ENCODE measurements around the gene CYP2E1.

CYP2E1 gene

DNA sequence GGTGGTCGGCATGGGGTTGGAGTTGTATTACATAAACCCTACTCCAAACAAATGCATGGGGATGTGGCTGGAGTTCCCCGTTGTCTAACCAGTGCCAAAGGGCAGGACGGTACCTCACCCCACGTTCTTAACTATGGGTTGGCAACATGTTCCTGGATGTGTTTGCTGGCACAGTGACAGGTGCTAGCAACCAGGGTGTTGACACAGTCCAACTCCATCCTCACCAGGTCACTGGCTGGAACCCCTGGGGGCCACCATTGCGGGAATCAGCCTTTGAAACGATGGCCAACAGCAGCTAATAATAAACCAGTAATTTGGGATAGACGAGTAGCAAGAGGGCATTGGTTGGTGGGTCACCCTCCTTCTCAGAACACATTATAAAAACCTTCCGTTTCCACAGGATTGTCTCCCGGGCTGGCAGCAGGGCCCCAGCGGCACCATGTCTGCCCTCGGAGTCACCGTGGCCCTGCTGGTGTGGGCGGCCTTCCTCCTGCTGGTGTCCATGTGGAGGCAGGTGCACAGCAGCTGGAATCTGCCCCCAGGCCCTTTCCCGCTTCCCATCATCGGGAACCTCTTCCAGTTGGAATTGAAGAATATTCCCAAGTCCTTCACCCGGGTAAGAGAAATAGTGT is at the start of gene CYP2E1:
Gene CYP2E1, plus strand, starts transcription at position 407 of the 632 bp plus-strand sequence. Its CDS starts 33 bp downstream, at position 440.
- TF ChIP-seq, protein P1, sequence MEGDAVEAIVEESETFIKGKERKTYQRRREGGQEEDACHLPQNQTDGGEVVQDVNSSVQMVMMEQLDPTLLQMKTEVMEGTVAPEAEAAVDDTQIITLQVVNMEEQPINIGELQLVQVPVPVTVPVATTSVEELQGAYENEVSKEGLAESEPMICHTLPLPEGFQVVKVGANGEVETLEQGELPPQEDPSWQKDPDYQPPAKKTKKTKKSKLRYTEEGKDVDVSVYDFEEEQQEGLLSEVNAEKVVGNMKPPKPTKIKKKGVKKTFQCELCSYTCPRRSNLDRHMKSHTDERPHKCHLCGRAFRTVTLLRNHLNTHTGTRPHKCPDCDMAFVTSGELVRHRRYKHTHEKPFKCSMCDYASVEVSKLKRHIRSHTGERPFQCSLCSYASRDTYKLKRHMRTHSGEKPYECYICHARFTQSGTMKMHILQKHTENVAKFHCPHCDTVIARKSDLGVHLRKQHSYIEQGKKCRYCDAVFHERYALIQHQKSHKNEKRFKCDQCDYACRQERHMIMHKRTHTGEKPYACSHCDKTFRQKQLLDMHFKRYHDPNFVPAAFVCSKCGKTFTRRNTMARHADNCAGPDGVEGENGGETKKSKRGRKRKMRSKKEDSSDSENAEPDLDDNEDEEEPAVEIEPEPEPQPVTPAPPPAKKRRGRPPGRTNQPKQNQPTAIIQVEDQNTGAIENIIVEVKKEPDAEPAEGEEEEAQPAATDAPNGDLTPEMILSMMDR (IDR thresholded peaks at IDR 0.05; ENCODE audit: low read length, missing control alignments): no peak
- no peak for DNase-seq (ENCODE audit: low read depth)
- no peak within 1 kb of the TSS for H3K4me3 ChIP-seq (replicated peaks; ENCODE audit: low read depth, low read length)

DNA sequence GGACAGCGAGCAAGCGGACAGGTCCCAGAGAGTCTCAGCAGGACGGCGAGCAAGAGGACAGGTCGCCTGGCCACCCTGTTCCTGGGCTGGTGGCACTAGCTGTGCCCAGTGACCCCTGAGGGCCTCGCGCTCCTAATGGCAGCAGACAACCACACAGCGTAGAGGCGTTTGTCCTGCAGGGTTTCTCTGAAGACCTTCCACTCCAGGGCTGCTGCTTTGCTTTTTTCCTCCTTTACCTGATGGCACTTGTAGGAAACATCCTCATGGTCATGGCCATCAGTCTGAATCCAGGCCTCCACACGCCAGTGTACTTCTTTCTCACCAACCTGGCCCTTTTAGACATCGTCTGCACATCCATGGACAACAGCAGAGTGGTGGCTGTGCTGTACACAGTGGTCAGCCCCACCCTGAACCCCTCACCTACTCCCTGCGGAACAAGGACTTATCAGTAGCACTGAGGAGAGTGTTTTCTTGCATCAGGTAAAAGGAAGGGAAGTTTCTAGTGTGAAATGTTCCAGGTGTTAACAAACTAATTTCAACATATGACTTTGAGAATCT is 46.0 kb upstream of the CYP2E1 start:
- DNase-seq (ENCODE audit: low read depth): no peak
- TF ChIP-seq, protein P1 (IDR thresholded peaks at IDR 0.05; ENCODE audit: low read length, missing control alignments): no peak
- no peak overlapping the region for H3K4me3 ChIP-seq (replicated peaks; ENCODE audit: low read depth, low read length)

DNA sequence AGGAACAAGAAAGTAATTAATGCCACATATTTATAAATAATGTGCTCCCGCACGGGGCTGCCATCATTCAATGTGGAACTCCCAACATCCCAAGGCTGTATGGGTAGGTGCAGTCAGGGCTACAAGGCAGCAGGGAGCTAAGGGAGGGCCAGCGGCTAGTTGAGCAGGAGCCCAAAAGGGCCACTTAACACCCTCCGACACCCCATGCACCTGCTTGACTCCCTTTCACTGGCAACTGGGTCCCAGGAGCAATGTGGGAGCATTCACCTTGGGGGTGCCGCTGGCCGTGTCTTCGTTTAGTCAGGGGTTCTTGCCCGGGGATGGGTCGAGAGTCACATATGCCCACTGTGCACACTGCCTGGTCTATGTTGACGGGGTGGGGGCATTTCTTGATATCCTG is 45.5 kb upstream of the CYP2E1 start:
- H3K4me3 ChIP-seq (replicated peaks; ENCODE audit: low read depth, low read length): no peak overlapping the region
- TF ChIP-seq, protein P1 (IDR thresholded peaks at IDR 0.05; ENCODE audit: low read length, missing control alignments): no peak
- DNase-seq (ENCODE audit: low read depth): no peak

DNA sequence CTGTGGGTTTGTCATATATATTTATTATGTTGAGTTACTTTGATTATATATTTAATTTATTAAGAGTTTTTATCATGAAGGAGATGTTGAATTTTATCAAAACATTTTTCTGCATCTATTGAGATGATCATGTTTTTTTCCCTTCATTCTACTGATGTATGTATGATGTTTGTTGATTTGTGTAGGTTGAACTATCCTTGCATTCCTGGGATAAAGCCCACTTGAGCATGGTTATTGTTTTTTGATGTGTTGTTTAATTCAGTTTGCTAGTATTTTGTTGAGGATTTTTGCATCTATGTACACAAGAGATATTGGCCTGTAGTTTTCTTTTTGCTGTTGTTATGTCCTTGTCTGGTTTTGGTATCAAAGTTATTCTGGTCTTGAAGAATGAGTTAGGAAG is 42.3 kb upstream of the CYP2E1 start:
- TF ChIP-seq, protein P1 (IDR thresholded peaks at IDR 0.05; ENCODE audit: low read length, missing control alignments): no peak
- DNase-seq (ENCODE audit: low read depth): no peak

DNA sequence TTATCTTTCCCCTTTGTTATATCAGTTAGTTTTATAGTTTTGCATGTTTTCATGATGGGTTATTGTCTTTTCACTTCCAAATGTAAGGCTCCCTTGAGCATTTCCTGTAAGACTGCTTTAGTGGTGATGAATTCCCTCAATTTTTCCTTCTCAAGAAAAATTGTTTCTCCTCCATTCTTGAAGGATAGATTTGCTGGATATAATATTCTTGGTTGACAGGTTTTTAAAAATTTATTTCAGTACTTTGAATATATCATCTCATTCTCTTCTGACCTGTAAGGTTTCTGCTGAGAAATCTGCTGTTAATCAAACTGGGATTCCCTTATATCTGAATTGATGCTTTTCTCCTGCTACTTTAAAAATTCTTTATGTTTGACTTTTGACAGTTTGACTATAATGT is 40.1 kb upstream of the CYP2E1 start:
- TF ChIP-seq, protein P1 (IDR thresholded peaks at IDR 0.05; ENCODE audit: low read length, missing control alignments): no peak
- no peak for DNase-seq (ENCODE audit: low read depth)
- no peak overlapping the region for H3K4me3 ChIP-seq (replicated peaks; ENCODE audit: low read depth, low read length)

More for the DNA sequence above, 42.3 kb upstream of the CYP2E1 start:
- no peak overlapping the region for H3K4me3 ChIP-seq (replicated peaks; ENCODE audit: low read depth, low read length)

DNA sequence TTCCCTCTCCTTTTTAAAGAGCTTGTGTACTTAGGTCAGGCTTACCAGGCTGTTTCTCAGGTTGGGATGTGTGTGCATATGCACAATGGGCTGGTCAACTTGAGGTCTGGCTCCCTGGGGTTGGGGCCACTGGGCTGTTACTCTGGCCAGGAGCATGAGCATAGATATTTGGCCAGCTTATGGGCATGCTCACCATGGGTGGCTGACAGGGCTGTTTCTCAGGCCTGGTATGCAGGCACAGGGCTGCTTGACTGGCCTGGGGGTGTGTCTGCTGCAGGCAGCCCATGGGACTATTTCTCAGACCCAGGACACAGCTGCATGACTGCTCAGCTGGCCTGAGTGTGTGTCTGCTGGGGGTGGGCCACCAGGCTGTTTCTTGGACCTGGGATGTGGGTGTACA is 38.8 kb upstream of the CYP2E1 start:
- H3K4me3 ChIP-seq (replicated peaks; ENCODE audit: low read depth, low read length): no peak overlapping the region
- TF ChIP-seq, protein P1 (IDR thresholded peaks at IDR 0.05; ENCODE audit: low read length, missing control alignments): no peak
- DNase-seq (ENCODE audit: low read depth): no peak
